Activated T-cell treated with anti-CD3 and anti-CD28 coated beads, Interleukin-2, amount 50 U/mL, for 48 hours (primary cell): Measurements from ENCODE around the gene TBC1D24.
"Not testable (repeated sequence)": the region's sequence is repeated elsewhere in the genome, so short reads cannot be mapped to it uniquely, and the experiment has no call there.

Source experiments
- DNase-seq, 2 experiments: peaks; one replicate each; pipeline ENCODE4 v3.0.0-alpha.2; 2020

Gene TBC1D24

DNA sequence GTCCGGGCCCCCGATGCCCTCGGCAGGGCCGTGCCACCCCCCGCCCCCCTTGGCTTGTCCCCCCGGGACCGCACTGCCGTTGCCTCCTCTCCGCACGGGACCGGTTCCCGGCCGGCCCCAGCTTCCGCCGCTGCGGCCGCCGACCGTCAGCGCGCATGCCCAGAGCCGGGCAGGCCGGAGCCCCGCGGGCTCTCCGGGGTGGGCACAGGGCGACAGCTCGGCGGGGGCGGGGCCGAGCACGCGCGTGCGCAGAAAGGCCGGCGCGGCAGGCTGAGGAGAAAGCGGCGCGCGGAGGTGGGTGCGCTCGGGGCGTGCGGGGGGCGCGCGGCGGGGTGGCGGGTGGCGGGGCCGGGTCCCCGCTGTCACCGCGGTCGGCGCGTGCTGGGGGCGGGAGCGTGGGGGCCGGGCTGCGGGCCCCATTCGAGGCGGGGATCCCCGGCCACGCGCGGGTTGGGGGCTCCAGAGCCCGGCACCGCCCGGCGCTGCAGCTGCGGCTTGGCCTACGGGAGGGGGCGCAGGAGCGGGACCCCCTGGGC is at the start of gene TBC1D24:
Gene TBC1D24, plus strand, starts transcription at position 251 of the 536 bp plus-strand sequence. CDS start 21,022 bp downstream, outside the sequence.
- DNase-seq, result peak; percentile 88 to 91

- no peak for DNase-seq
Measured at GRCh38 chr16:2425825-2426430, 49.0 kb upstream of the TBC1D24 start.

- no peak for DNase-seq
Measured at GRCh38 chr16:2426941-2427361, 48.0 kb upstream of the TBC1D24 start.

DNA sequence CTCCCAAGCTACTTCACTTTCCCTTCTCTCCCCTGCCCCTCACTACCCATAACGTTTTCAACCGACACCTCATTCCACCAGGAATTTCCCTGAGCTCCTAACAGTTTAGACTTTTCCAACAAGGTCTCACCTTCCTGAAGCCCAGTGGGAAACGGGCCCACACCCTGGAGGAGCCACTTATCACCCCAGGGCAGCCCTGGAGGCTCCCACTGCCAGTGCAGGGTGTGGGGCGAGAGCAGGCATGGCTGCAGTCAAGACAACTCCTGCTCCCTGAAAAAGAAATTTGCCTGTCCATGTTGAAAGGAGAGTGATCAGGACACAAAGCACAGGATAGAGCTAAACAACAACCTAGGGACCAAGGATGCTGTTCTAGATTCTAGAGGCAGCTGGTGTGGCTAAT is 47.4 kb upstream of the TBC1D24 start:
- DNase-seq, result no peak

GRCh38 chr16:2428051-2428783 is 46.7 kb upstream of the TBC1D24 start:
- DNase-seq, result no peak

DNA sequence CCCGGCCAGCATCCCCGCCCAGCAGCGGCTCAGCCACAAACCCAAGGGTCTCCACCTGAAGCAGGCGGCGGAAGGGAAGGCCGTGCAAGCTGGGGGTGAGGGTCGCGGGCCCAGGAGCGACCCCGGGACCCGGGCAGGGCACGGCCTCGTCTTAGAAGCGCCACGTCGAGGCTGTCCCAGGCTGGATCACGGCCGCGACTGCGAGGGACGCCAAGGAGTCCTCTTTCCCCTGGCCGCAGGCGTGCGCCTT is 46.2 kb upstream of the TBC1D24 start:
- DNase-seq, result no peak

- peak; percentile 98 to 99 for DNase-seq
Measured at GRCh38 chr16:2429034-2429770, 45.7 kb upstream of the TBC1D24 start, which contains the start of gene CCNF. Gene CCNF (plus strand): TSS chr16:2429447. CDS start chr16:2429482, 35 bp downstream.

DNA sequence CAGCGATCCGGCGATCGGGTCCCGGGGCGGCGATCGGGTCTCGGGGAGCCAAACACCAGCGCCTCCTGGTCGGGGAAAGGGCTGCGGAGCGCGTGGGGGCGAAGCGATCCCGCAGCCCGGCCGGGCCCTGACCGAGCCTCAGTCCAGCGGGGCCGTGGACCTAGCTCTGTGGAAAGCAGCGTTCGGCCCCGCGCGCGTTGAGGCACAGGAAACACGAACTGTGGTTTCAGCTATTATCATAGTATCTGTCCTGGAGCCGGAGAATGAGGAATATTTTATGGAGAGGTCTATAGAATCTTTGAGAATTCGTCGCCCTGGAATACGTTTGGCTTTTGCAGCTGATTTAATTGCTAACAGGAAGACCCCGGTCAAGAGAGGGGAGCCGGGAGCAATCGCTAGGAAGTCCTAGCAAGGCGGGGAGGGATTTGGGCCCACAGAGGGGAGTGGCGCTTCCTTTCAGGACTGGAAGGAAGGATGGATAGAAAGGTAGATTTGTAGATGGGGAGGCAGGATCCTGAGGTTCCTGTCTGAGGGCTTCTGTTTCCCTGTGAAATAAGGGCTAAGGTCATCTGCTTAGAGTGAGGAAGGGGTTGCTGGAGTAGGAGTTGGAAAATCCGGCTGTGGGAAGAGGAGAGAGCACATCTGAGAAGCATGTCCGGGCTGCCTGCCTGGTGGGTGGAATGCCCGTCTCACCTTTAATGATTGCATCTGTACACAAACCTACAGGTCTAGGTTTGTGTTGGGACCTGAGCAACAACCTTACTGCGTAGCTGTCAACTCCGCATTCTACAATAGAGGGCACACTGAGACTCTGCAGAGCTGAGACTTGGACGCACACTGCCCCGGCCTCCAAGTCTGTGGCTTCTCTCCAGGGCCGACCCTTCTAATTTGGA is 44.9 kb upstream of the TBC1D24 start:
- DNase-seq, result no peak

DNA sequence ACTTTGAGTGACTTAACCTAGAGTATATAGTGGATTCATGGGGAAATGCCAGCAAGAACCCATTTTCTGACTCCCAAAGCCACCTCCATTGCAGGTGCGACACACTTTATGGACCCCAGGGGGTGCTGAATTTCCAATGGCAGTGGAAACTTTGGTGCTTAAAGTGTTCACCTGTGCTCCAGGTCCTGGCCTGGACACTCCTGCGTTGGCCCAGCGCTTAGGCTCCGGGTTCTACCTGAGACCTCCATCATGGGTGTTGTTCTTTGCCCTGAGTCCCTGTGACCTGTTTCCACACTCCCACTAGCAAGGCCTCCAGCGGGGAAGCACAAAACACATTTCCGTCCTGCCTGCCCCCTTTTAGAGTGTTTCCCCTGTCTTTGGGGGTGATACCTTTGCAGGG is 42.6 kb upstream of the TBC1D24 start:
- DNase-seq, result peak in 1 of 2 experiments; percentile 20

DNA sequence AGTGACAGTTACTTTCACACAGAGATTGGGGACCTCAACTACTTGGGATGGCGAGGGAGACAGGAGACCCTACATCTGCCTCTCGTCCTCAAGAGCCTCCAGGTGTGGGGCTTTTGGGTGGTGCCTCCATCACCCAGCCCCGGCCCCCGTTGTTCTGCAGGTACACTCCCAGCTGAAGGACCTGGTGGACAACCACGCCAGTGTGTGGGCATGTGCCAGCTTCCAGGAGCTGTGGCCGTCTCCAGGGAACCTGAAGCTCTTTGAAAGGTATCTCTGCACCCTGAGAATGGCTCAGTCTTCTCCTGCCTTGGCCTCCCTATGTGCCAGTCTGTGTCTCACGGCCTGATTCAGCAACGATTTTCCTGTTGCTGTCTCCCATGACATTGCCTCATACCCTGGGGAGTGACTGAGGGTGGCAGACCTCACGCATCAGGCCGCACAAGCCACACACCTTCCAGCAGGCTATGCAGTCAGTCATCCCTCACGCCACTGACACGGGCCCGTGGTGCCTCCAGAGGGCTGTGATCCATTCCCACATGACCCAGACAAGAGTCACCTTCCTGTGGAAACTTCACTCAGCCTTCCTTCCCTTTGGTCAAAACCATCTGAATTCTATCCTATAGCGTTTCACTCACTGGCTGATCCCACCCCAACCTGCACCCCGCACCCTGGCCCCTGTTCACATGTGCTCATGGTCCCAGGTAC is 42.0 kb upstream of the TBC1D24 start:
- DNase-seq, result peak in 1 of 2 experiments; percentile 16

DNA sequence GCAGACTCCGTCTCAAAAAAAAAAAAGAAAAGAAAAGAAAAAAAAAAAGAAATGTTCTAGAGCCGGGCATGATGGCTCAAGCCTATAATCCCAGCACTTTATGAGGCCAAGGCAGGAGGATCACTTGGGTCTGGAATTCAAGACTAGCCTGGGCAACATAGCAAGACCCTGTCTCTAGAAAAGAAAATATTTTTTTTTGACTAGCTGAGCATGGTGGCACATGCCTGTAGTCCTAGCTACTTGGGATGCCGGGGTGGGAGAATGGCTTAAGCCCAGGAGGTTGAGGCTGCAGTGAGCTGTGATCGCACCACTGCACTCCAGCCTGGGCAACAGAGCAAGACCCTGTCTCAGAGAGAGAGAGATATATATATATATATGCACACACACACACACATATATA is 39.7 kb upstream of the TBC1D24 start:
- DNase-seq, result not testable (repeated sequence)

GRCh38 chr16:2436110-2436509 is 38.8 kb upstream of the TBC1D24 start:
- DNase-seq, result no peak

DNA sequence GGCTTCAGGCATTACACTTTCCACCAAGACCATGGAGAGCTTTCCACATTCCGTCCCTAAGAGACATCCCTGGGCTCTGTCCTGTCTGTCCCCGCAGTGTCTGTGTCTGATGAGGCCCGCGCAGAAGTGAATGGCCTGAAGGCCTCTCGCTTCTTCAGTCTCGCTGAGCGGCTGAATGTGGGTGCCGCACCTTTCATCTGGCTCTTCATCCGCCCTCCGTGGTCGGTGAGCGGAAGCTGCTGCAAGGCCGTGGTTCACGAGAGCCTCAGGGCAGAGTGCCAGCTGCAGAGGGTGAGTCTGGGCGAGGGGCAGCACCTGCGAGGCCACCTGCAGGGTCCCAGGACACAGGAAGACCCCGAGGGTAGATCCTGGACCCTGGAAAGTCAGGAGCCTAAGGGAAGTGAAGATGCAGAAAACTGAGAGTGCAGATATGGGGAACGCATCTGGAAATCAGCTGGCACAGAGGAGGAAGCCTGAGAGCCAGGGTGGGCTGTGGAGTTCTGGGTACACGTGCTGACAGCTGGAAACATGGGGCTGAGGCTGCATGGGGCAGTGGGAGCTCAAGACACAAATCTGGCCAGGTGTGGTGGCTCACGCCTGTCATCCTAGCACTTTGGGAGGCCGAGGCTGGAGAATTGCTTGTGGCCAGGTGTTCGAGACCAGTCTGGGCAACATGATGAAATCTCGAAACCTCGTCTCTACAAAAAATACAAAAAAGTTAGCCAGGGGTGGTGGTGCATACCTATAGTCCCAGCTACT is 37.7 kb upstream of the TBC1D24 start:
- no peak for DNase-seq

GRCh38 chr16:2438121-2438520 is 36.8 kb upstream of the TBC1D24 start:
- no peak for DNase-seq

GRCh38 chr16:2439598-2439997 is 35.3 kb upstream of the TBC1D24 start:
- DNase-seq, result no peak

DNA sequence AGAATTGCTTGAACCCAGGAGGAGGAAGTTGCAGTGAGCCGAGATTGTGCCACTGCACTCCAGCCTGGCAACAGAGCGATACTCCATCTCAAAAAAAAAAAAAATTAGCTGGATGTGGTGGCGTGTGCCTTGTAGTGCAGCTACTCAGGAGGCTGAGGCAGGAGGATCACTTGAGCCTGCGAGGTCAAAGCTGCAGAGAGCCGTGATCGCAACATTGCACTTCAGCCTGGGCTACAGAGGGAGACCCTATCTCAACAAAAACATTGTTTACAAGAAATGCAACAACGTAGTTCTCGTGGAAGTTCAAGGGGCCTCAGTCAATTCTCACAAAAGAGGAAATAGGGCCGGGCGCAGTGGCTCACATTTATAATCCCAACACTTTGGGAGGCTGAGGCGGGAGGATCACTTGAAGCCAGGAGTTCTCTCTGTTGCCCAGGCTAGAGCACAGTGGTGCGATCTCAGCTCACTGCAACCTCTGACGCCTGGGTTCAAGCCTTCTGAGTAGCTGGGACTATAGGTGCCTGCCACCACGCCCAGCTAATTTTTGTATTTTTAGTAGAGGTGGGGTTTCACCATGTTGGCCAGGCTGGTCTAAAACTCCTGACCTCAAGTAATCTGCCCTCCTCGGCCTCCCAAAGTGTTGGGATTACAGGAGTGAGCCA is 33.7 kb upstream of the TBC1D24 start:
- not testable (repeated sequence) for DNase-seq

GRCh38 chr16:2443555-2443954 is 31.4 kb upstream of the TBC1D24 start:
- no peak for DNase-seq

GRCh38 chr16:2447920-2448583 is 26.9 kb upstream of the TBC1D24 start:
- DNase-seq, result no peak

- no peak for DNase-seq
Measured at GRCh38 chr16:2449118-2449517, 25.8 kb upstream of the TBC1D24 start.

DNA sequence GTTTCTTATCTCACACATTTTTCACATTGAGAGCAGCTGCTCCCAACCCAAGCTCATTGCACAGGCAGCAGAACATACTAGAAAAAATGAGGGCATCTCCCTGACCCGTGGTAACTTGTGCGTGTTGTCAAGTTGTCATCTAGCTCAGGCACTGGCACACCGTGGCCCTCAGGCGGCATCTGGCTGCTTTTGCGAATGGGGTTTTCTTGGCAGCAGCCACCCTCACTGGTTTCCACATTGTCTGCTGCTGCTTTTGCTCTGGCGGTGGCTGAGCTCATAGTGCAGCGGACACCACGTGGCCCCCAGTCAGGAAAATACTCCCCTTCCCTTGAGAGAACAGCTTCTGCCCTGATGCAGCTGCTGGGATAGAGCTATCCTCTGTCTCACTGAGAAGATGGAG is 24.4 kb upstream of the TBC1D24 start:
- no peak for DNase-seq
